KBM-7 (cell line): Measurements from ENCODE around the gene MRGPRF.

ENCODE experiments used
- DNase-seq: peaks from one replicate; pipeline ENCODE4 v3.0.0-alpha.2; 2015
- in situ Hi-C: fragments of 300-500 bp; cut with MboI; formaldehyde crosslinking; loops from 2 replicates; pipeline ENCODE4 v1.14.3; 2020; ENCODE audit warnings: low sequenced_read_pairs, low pct_unique_long_range_greater_than_20kb, mixed read lengths

The MRGPRF gene

DNA sequence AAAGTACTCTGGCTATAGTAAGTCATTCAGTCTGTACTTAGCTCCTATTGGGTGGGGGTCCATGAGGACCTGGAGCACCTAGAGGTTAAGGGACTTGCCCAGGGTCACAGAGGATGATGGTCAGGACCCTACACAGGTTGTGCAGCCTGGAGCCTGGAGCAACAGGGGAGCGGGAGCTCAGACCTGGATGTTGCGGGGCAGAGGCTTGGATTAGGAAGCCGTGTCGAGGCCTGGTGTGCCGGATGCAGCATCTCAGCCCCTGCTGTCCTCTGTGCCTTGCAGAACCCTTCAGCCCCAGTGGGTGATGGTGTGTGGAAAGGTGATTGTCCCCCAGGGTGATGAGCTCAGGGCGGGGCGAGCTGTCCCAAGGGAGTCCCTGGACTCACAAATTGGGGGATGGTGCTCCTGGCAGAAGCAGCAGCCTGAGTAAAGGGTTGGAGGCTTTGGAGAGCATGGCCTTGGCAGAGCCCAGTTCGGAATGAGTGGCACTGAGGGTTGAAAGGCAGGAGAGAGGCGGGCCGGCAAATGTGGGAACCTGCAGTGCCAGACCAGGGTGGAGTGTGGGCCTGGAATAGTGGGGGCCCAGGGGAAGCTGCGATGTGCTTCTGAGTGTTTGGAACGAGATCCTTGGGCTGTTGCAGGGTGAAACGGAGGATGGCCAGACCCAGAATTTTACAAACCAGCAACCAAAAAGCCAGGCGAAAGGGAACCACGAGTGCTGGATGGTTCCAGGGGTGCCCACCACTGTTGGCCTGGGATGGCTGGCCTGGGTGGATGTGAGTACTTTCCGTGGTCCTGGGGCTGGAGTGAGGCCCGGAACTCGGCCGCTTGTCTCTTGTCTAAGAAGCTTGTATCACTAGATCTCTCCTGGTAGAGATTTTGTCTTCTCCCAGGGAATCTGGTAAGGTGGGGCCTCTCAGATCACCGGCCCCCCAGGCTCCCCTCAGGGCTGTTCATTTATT lies 38.6 kb upstream of the MRGPRF start:
- DNase-seq = no peak
- in situ Hi-C loops = no loop called here

DNA sequence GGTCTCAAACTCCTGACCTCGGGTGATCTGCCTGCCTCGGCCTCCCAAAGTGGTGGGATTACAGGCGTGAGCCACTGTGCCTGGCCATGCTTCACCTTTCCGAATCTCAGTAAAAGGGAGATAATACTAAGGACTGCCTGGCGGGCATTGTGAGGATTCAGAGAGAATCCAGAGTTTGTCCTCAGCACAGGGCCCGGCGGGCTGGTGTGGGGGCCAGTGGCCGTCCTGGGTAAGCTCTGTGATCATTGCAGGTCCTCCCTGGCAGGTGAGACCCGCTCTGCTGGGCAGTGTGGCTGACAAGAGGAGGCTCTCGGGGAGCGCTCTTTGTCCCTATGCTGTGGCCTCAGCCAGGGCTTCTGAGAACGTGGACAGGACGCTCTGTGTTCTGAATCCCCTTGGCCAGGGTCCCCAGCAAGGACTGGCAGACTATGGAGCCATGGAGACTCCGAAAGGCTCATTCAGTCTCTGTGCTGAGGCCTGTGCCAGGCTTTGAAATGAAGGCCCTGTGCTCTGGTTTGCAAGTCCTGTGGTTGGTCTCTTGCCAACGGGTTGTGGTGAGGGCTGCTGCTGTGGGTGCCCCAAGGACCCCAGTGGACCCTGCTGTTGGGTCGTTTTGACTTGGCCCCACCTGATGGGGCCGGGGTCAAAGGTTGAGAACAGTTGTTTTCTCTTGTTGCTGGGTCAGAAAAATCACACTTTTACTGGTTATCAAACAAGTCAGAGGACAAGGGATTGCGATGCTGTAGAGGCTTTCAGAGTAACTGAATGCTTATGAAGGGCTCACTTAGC lies 37.7 kb upstream of the MRGPRF start:
- DNase-seq = no peak
- in situ Hi-C loops = no loop called here

DNA sequence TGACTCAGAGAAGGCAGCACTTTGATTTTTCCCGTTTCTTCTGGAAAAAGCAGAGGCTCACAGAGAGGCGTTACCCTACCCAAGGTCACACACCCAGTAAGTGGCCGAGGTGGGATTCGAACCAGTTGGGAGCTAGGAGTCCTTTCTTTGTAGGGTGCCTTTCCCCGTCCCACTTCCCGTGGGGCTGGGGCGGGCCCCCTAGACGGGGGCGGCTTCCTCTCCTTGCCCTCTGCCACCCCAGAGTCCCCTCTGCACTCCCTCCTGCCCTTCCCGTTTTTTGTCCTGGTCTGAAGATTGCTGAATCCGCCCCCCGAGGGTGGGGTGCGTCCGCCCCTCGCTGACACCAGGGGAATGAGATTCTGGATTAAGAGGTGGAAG lies 36.4 kb upstream of the MRGPRF start:
- in situ Hi-C loops = no loop called here
- peak; percentile 59 for DNase-seq

DNA sequence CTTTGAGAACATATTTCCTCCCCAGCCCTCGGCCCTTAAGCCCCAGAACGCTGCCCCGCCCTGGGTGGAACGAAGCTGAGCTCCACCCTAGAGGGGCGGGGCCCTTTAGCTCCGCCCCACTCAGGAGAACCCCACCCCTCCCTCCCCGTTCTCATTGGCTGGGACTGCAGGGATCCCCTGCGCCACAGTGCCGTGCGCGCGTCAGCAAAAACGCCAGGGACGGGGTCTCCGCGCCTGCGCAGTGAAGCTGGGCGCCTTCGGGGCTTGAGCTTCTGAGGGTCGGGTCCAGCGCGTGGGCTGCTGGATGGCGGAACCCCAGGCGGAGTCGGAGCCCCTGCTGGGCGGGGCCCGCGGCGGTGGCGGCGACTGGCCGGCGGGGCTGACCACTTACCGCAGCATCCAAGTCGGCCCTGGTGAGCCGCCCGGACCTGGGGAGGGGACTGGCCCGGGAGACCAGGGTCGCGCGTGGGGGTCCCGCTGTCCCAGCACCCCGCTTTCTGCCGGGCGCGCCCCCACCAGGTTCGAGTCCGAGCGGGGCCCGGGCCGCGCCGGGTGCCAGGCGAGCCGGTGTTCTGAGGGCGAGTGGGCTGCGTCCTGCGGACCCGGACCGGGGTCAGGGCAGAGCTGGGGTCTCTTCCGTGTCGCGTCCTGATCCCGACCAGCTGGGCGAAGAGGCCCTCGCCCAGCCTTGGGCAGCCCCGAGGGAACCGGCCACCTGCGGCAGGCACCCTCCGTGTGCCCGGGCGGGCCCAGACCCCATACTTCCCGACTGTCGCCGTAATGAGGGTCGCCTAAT lies 35.8 kb upstream of the MRGPRF start, which contains the start of gene TPCN2:
Gene TPCN2, plus strand, starts transcription at position 239 of the 796 bp plus-strand sequence. Its CDS starts 66 bp downstream, at position 305.
- DNase-seq = peak; percentile 93
- in situ Hi-C loops = no loop called here

DNA sequence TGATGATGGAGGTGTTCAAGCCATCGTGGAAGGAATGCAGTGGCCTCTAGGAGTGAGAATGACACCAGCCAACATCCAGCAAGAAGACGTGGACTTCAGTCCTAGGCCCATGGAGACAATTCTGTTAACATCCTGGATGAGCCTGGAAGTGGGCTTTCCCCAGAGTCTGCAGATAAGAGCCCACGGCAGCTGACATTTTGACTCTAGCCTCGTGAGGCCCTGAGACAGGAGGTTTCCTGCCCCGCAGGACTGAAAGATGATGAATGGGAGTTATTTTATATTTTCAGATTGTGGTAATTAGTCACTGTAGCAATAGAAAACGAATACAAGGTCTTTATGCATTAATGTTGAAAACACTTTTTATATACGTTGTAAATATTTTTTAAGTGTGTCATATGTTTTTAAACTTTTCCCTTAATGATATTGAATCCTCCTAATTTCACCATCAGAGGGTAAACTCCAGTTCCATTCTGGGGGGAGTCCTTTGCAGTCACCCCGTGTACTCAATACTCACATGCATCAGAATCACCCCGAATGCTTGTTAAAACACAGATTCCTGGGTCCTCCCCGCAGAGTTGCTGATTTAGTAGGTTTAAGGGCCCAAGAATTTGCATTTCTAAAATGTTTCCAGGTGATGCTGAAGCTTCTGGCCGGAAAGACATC lies 35.1 kb upstream of the MRGPRF start:
- DNase-seq = no peak
- in situ Hi-C loops = no loop called here

DNA sequence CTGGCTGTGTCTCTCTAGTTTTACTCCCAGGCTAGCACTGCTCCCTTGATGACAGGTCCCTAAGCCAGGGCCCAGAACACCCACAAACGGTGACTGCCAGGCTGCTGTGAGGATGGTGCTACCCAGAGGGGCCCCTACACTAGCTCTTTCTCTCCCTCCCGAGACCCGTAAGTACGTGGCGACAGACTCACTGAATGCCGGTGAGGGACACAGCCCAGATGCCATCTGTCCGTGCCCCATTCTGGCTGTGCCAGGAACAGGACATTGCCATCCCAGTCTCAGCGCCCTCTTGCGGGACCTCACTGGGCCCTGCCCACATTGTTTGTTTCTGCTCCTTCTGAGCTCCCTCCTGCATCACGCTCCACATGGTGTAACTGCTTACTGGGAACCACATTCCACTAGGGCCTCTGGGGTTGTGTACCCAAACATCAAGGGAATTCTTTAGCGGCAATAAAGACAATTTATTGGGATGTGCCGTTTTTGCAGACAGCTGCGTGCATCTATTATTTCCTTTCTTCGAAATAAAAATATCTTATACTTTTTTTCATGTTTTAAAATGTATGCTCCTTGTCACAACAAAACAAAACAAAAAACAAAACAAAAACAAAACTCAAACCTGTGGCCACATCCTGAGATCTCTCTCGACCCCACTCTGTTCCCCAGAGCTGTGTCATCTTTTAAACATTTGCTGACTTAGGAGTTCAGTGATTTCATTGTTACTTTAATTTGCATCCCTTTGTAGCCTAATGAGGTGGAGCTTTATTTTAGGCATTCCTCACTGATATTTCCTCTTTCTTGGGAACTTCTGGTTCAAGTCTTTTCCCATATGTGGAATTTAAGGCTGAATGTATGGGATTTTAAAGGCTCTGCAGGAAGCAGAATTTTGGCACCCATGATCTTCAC lies 31.3 kb upstream of the MRGPRF start:
- in situ Hi-C loops = no loop called here
- no peak for DNase-seq

DNA sequence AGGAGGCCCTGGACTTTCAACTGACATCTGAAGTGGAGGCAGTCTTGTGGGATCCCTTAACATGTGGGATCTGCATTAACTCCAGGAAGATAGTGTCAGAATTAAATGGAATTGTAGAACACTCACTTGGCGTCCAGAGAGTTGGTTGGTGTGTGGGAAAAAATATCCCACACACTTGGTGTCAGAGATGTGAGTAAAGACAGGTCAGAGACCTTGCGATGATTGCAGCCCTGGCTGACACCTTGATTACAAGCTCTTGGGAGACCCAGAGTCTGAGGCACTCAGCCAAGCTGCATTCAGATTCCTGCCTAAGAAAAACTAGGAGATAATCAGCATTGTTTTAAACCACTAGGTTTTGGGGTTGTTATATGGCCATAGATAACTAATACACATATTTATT lies 28.5 kb upstream of the MRGPRF start:
- in situ Hi-C loops = no loop called here
- no peak for DNase-seq

DNA sequence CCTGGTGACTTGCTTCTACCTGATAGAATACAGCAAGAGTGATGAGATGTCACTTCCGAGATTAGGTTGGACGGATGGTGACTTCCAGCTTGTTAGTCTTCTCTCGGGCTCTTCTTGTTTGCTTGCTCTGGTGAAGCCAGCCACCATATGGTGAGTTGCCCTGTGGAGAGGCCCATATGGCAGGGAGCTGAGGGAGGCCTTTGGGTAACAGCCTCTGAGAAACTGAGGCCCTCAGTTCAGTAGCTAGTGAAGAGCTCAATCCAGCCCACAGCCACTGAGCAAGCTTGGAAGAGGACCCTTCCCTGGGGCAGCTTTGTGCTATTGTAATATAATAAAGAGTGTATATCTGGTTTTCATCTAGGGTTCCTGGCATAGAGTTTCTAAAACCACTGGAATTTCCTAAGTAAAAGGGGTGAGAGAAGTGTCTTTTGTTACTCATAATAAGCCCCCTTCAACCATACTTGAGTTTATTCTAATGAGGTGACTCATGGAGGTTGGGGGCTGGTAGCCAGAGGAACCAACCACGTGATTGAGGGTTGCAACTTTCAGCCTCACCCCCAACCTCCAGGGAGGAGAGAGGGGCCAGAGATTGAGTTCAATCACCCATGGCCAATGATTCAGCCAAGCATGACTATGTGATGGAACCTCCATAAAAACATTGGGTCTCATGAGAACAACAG lies 27.7 kb upstream of the MRGPRF start:
- in situ Hi-C loops = no loop called here
- no peak for DNase-seq

DNA sequence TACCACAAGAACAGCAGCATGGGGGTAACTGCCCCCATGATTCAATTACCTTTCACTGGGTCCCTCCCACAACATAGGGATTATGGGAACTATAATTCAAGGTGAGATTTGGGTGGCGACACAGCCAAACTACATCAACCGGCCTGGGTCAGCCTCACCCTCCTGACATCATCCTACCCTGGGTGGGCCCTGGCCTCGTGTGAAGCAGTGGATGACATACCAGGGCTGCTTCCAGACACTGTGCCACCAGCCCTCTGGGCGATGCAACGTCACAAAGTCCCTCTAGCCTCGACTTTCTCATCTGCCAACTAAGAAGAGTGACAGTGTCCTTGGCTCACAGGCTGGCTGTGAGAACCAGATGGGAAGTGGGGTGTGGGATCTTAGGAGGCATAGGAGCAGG lies 27.0 kb upstream of the MRGPRF start:
- no peak for DNase-seq

DNA sequence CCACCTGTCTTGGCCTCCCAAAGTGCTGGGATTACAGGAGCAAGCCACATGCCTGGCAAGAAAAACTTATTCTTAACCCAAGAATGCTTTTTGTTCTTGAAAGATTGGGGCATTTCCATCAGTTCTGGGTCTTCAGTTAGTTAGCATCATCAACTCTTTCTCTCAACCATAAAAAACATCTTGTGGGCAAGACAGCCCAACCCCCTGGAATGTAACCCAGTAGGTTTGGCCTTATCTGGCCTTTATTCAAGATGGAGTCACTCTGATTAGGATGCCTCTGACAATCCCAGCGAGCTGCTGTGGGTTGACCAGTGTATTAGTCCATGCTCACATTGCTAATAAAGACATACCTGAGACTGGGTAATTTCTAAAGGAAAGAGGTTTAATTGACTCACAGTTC lies 26.5 kb upstream of the MRGPRF start:
- in situ Hi-C loops = no loop called here
- no peak for DNase-seq

More for the DNA sequence above, 27.0 kb upstream of the MRGPRF start:
- in situ Hi-C loops = no loop called here

DNA sequence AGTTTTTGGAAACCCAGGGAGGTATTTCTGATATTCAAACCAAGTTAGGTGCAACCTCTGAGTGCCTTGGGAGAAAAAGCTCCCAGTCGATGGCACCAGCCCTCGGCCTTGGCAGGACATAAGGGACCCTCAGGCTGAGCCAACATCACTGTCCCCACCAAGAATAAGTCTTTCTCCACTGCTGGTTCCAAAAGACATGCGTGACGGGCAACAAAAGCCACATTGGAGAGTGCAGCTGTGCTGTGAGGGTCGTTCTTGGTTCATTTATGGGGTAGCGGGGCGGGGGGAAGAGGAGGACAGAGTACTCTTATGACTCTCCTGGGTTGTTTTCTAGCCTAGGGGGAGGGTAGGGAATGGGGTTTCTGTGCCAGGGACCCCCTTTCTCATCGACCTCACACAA lies 24.5 kb upstream of the MRGPRF start:
- DNase-seq = no peak
- in situ Hi-C loops = no loop called here

DNA sequence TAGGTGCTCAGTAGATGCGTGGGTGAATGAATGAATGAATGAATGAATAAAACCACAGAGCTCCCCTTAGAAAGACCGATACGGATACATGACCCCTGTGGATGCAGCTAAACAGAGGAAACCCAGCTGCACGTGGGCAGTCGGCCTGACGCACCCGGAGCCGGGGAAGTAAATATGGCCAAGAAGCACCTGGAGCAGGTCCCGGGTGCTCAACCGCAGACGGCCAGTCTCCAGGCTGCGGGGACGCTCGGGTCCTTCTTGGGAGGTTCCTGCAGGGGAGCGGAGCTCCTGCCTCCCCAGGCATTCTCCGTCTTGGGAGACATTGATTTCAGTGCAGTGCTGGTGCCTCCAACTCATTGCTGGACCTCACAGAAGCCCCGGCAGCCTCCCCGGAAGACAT lies 24.0 kb upstream of the MRGPRF start:
- no peak for DNase-seq

DNA sequence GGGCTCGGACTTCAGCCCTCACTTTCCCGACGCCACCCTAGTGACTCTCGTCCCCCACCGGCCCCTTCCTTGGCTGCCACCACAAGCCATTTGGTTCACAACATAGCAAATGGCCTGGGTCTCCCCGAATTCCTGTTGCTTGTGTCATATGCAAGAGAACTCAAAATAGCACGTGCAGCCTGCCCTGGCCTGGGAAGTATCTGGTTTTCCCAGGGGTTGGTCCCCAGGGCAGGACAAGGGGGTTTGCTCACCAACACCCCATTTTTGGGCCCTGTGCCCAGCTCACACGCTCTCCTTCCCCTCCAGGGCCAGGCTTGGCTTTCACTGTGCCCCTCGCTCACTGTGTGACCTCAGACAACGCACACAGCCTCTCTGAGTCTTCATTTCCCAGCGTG lies 22.9 kb upstream of the MRGPRF start:
- no peak for DNase-seq
- in situ Hi-C loops = no loop called here

More for the DNA sequence above, 24.0 kb upstream of the MRGPRF start:
- in situ Hi-C loops = no loop called here

DNA sequence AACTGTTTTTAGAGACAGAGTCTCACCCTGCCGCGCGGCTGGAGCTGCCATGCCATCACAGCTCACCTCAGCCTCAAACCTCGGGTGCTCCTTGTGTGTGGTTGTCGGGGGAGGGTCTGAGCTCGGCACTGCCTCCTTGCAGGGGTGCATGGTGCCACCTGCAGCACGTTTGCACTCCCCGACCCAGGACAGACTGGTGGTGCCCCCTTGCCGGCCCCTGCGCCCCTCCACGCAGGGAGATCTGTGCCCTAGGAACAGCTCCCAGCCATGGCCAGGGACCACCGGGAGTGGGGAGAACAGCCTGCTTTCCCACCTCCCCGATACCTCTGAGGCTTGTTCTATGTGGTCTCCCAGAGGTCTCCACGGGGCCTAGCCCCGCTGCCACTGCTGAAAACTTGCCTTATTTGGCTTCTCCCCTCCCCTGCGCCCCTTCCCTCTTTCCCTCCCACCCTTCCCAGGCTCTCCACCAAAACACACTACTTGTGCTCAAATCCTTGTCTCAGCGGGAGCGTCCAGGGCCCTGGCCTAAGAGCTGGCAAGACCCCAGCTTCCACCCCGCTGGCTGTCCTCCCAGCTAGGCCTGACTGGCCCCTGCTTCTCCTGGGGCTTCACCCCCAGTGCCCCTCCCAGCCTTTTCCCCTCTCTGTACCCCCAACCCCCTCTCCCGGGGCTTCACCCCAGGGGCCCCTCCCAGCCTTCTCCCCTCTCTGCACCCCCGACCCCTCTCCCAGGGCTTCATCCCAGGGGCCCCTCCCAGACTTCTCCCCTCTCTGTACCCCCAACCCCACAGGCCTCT lies 22.3 kb upstream of the MRGPRF start:
- in situ Hi-C loops = no loop called here
- no peak for DNase-seq

DNA sequence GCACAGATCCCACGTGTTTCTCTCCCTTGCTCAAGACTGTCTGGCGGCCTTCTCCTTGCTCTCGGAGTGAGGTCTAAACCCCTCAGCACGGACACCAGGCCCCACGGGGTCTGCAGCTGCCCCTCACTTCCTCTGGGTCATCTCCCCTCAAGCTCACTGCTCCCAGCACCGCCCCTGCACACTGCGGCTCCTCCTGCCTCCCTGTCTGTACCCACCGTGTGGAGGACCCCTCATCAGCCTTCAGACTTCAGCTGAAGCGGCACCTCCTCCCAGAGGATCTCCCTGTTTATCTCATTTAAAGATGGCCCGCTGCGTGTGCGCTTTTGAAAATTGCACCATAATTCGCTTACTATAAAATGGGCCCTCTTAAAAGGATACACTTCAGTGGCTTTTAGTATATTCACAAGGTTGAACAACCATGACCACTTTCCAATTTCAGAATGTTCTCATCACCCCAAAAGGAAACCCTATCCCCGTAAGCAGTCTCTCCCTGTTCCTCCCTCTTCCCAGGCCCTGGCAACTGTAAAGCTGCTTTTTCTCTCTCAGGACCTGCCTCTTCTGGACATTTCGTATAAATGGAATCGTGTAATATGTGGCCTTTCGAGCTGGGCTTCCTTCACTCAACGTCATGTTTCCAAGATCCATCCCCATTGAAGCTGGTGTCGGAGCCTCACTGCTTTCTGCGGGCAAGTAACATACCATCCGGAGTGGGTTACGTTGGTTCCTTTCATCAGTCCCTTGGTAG lies 21.2 kb upstream of the MRGPRF start:
- in situ Hi-C loops = no loop called here

DNA sequence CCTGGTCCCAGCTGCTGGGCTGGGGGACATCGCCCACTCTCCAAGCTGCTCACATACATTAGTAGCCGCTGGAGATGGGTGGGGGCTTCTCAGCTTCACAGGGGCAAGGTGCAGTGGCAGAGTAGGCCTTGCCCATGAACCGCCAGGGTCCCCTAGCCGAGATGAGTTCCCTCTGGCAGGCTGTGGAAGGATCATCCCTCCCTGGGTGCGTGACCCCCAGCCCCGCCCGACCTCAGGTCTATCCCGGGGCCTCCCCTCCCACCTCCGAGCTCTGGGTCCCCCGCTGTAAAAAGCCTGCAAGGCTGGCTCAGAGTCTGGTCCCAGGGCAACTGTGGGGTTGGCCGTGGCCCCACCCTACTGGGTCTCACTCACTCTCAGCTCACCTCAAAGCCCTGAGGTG lies 20.4 kb upstream of the MRGPRF start:
- no peak for DNase-seq
- in situ Hi-C loops = no loop called here

More for the DNA sequence above, 21.2 kb upstream of the MRGPRF start:
- no peak for DNase-seq
